GM10266 (cell line): ENCODE data around the gene ALDH6A1.

Experiments used
- DNase-seq: peaks from one replicate; pipeline ENCODE4 v3.0.0; 2012; ENCODE audit errors: extremely low spot score
- TF ChIP-seq, protein P1 (sequence below): IDR thresholded peaks from 2 replicates; pipeline ENCODE4 v1.5.1; 2012; ENCODE audit warnings: mild to moderate bottlenecking, low read depth; ENCODE audit not compliant: control insufficient read depth, insufficient read depth; ENCODE audit errors: missing control alignments

Gene ALDH6A1

DNA sequence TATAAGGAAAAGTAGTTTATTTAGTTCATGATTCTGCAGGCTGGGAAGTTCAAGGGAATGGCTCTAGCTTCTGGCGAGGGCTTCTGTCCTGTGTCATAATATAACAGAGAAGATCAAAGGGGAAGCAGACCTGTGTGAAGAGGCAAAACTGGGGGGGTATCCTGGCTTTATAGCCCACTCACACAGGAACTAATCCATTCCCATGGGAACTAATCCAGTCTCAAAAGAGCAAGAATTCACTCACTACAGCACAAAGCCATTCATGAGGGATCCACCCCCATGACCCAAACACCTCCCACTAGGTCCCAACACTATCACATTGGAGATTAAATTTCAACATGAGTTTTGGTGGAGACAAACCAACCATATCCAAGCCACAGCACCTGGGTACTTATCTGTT lies 6.9 kb downstream of the ALDH6A1 start:
- DNase-seq: no peak
- TF ChIP-seq, protein P1, sequence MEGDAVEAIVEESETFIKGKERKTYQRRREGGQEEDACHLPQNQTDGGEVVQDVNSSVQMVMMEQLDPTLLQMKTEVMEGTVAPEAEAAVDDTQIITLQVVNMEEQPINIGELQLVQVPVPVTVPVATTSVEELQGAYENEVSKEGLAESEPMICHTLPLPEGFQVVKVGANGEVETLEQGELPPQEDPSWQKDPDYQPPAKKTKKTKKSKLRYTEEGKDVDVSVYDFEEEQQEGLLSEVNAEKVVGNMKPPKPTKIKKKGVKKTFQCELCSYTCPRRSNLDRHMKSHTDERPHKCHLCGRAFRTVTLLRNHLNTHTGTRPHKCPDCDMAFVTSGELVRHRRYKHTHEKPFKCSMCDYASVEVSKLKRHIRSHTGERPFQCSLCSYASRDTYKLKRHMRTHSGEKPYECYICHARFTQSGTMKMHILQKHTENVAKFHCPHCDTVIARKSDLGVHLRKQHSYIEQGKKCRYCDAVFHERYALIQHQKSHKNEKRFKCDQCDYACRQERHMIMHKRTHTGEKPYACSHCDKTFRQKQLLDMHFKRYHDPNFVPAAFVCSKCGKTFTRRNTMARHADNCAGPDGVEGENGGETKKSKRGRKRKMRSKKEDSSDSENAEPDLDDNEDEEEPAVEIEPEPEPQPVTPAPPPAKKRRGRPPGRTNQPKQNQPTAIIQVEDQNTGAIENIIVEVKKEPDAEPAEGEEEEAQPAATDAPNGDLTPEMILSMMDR: no peak

DNA sequence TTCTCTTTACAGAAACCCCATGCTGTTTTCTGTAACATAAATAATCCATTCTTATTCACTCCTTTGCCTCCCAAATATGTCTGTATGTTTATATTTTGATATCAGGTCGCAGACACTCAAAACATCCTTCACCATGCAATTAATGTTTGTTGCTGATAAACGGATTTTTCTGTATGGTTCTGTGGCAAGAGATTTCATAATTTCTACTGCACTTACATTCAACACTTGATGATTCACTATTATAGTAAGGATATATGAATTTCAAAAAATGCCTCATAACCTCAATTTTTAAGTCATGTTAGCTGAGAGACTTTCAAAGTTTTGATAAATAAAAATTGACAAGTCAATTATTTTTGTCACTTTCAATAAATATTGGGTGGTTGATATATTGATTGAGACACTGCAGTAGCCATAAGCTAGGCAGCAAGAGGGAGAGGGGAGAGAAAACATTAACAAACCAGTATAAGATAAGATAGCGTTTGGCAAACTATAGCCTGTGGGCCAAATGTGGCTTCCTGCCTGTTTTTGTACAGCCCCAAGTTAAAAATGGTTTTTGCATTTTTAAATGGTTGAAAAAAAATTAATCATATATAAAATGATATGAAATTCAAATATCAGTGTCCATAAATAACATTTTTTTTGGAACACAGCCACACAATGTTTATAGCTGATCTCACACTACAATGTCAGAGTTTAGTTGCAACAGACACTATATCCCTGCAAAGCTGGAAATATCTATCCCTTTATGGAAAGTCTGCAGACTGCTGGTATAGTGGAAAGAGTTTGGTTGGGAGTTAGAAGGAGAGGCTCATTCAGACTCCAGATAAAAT lies 18.3 kb downstream of the ALDH6A1 start:
- no peak for DNase-seq
- TF ChIP-seq, protein P1: no peak

DNA sequence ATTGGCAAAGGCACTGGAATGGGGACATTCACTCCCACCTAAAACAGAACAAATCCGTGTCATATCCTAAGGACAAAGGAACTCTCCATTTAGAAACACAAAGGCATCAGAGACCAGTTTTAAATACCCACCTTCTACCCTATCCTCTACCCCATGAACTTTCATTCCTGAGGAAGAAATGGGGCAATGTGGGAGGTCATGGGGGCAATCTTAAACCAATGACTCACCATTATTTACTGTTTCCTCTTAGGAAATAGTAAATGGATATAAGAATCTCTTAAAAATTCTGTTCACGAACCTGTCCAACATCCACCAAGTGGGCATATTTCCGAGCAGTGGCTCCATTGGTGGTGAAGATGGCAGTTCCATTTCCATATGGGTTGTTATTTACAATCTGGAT lies 19.4 kb downstream of the ALDH6A1 start:
- TF ChIP-seq, protein P1: no peak
- DNase-seq: no peak

DNA sequence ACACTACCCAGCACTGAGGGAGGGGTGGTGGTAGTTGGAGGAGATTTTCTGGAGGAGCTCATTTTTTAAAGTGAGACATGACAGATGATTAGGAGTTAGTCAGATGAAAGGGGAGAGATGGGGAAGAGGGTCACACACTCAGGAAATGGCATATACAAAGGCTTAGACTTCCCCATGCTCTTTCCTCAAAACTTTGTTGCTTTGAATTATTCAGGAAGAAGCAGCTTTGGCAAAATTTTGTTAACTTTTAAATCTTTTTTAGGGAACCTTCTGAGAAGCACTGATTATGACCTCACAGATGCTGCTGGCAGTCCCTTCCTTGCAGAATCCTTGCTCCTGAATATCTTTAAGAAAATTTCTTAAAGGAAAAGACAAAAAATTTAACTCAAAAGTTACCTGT lies 19.8 kb downstream of the ALDH6A1 start:
- TF ChIP-seq, protein P1: no peak
- no peak for DNase-seq

DNA sequence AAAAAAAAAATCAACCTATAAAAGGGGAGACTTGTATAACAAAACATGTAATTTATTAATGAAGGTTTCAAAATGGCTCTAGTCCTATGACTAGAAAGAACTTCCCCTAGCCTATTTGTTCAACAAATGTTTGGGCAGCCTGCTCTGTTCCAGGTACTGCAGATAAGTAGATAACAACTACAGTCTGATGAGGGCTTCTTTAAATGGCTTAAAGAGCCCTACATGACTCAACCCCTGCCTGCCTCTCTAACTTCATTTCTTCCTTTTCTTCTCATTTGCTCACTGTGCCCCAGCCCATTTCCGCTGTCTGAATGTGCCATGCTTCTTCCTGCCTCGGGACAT lies 21.5 kb downstream of the ALDH6A1 start:
- DNase-seq: no peak
- TF ChIP-seq, protein P1: no peak

DNA sequence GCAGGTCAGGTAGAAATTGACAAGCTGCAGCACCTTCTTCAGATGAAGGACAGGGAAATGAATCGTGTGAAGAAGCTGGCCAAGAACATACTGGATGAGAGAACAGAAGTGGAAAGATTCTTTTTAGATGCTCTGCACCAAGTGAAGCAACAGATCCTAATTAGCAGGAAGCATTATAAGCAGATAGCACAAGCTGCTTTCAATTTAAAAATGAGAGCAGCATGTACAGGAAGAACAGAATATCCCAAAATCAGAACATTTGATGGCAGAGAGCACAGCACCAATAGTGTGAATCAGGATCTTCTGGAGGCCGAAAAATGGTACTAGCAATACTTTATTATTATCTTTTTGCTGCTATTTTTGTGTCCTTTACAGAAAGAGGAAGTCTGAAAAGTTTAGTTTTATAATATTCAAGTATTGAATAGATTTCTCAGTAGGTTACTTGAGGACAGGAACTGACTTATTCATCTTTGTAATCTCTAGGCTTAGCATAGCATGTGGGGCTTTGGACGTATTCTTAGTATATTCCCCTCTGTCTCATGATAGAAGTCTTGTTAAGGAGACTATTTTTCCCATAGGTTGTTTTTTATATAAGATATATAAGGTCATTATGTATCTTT lies 34.3 kb downstream of the ALDH6A1 start:
- peak; percentile 14 for DNase-seq
- TF ChIP-seq, protein P1: no peak

DNA sequence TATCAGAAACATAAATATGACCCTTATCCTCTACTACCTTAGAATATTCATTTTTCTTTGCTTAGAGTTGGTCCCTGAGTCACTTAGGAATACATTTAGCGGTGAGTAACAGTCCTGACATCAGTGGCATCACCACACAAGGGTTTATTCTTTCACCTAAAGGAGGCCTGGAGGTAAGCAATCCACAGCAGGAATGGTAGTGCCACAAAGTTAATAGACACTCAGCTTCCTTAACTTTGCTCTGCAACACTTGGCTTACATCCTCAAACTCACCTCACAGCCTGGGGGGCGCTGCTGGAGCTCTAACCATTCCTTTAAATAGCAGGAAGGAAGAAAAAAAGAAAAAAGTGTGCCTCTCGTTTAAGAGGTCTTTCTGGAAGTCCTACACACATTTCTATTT lies 36.0 kb downstream of the ALDH6A1 start:
- no peak for DNase-seq
- TF ChIP-seq, protein P1: no peak
